HG02571 (cell line): ENCODE data around the gene OR2M4.
"Not testable (repeated sequence)": the region's sequence is repeated elsewhere in the genome, so short reads cannot be mapped to it uniquely, and the experiment has no call there.

ENCODE experiments used
- ATAC-seq: cut with Tn5 transposase; IDR thresholded peaks from one replicate; pipeline ENCODE4 v1.9.1; 2021; ENCODE audit warnings: mild to moderate bottlenecking, moderate library complexity; ENCODE audit not compliant: unreplicated experiment

Gene OR2M4

DNA sequence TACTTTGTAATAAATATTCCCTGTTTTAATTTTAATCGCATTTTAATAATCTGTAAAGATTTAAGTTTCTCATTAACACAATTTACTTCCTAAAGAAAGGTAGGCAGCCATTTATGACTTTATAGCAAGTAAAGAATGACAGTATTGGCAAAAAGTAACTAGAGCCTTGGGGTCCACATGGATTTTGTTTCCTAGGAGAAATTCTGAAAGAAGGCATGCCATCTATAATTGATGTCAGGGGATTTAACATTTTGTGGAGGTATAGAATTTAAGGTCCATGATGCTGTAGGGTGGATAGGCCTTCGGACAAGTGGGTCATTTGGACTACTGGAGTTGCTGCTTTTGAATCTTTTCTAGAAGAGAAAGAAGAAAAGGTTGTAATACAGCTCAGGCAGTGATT is at the start of gene OR2M4:
Gene OR2M4, plus strand, starts transcription at position 301 of the 400 bp plus-strand sequence. CDS start 7,512 bp downstream, outside the sequence.
- no peak for ATAC-seq

DNA sequence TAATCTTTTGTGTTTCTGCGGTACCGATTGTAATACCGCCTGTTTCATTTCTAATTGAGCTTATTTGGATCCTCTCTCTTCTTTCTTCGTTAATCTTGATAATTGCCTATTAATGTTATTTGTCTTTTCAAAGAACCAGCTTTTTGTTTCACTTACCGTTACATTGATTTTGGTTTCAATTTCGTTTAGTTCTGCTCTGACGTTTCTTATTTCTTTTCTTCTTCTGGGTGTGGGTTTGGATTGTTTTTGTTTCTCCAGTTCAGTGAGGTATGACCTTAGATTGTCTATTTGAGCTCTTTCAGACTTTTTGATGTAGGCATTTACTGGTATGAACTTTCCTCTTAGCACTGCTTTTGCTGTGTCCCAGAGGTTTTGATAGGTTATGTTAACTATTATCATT is 47.2 kb upstream of the OR2M4 start:
- no peak for ATAC-seq

DNA sequence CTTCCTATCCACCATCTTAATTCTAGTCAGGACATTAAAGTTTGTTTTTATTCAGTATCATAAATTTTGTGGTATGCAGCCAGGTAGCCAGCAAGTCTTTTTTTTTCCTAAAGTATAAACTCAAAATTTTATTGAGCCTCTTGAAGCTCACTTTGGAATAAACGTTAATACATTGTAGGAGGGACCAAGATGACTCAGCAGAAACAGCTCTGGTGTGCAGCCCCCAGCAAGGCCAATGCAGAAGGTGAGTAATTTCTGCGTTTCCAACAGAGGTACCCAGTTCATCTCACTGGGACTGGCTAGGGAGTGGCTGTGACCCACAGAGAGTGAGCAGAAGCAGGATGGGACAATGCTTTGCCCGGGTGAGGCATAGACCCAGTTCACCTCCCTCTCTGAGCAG is 43.9 kb upstream of the OR2M4 start:
- ATAC-seq, result no peak

DNA sequence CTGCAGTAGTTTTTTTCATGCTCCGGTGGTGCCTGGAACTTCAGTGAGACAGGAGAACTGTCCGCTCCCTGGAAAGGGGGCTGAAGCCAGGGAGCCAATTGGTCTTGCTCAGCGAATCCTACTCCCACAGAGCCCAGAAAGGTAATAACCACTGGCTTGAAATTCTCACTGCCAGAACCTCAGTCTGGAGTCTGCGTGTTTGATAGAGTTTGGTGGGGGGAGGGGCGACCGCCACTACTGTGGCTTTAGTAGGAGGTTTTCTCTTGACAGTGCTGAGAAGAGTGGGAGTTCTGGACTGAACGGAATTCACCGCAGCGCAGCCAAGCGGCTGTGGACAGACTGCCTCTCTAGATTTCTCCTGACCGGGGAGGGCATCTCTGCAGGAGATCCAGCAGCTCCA is 42.2 kb upstream of the OR2M4 start:
- ATAC-seq, result no peak

GRCh38 chr1:248194117-248194516 is 37.1 kb upstream of the OR2M4 start:
- no peak for ATAC-seq

DNA sequence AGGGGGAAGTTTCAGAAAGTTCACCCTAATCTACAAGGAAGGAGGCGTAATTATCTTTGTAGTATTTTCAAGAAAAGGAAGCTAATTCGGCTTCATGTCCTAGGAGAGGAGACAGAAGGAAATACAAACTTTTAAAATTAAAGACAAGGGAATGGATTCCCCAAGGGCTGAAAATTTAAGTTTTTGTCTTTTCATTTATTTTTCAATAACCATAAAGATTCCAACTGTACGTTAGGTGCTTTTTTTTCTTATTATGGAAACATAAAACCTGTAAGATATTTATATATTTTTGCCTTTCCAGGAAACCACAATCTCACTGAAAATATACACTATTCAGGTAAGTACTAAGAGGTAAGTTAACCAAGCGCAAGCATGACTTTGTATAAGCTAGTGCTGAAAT is 34.3 kb upstream of the OR2M4 start, which contains the start of gene OR2M3:
Gene OR2M3, plus strand, starts transcription at position 301 of the 400 bp plus-strand sequence. CDS start 5,803 bp downstream, outside the sequence.
- ATAC-seq, result no peak

DNA sequence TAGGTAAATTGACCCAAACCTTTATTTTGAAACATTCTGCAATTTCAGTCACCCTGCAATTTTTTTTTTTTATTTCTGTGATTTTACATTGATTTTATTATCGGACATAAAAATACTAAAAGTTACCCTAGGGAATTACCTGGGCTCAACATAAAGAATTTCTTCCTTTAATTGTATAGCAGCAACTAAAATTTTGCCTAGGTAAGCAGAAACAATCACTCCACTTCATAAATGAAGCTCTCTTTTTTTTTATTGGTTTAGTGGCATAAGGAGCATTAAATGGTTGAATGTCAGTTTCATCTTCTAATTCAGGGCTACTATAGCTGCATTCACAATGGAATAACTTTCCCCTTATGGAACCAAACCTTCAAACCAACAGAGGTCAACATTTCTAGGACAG is 15.3 kb upstream of the OR2M4 start:
- ATAC-seq, result no peak

- ATAC-seq, result no peak
Measured at GRCh38 chr1:248225537-248225936, 5.7 kb upstream of the OR2M4 start.

- no peak for ATAC-seq
Measured at GRCh38 chr1:248229360-248229908, 1.8 kb upstream of the OR2M4 start.

DNA sequence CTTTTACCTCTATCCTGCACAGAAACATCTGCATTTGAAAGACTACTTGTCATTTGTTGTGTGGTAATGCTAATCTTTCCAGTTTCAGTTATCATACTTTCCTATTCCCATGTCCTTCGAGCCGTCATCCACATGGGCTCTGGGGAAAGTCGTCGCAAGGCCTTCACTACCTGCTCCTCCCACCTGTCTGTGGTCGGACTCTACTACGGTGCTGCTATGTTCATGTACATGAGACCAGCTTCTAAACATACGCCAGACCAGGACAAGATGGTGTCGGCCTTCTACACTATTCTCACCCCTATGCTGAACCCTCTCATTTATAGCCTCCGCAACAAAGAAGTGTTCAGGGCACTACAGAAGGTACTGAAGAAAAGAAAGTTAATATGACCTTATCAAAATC is 8.3 kb downstream of the OR2M4 start:
- ATAC-seq, result no peak

- peak; percentile 79 for ATAC-seq
Measured at GRCh38 chr1:248243204-248243603, 12.0 kb downstream of the OR2M4 start.

DNA sequence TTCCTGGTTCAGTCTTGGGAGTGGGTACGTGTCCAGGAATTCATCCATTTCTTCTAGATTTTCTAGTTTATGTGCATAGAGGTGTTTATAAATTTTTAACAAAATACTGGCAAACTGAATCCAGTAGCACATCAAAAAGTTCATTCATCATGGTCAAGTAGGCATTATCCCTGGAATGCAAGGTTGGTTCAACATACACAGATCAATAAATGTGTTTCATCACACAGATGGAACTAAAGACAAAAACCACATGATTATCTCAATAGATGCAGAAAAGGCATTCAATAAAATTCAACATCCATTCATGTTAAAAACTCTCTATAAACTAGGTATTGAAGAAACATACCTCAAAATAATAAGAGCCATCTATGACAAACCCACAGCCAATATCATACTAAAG is 28.1 kb downstream of the OR2M4 start:
- not testable (repeated sequence) for ATAC-seq

GRCh38 chr1:248268178-248268577 is 37.0 kb downstream of the OR2M4 start:
- ATAC-seq, result no peak

- not testable (repeated sequence) for ATAC-seq
Measured at GRCh38 chr1:248273225-248273624, 42.0 kb downstream of the OR2M4 start.

GRCh38 chr1:248277876-248278275 is 46.7 kb downstream of the OR2M4 start, which contains the start of gene OR2T33:
TSS of gene OR2T33 (minus strand) at chr1:248277976. CDS start at chr1:248273814, 4,162 bp downstream.
- no peak for ATAC-seq

- ATAC-seq, result no peak
Measured at GRCh38 chr1:248288391-248288790, 57.2 kb downstream of the OR2M4 start.
